GM12892 (cell line): ENCODE data around the gene DYNC1H1.

Experiments
- POLR2A ChIP-seq: IDR thresholded peaks from 2 replicates; pipeline ENCODE4 v1.6.1; 2011; ENCODE audit warnings: low read depth, low read length, control low read depth
- POLR2AphosphoS5 ChIP-seq: IDR thresholded peaks from 2 replicates; pipeline ENCODE4 v1.6.1; 2011; ENCODE audit warnings: low read depth, low read length, control low read depth
- TAF1 ChIP-seq: IDR thresholded peaks from 2 replicates; pipeline ENCODE4 v1.6.1; 2011; ENCODE audit warnings: low read depth, mild to moderate bottlenecking, control low read depth, low read length, borderline replicate concordance

GRCh38 chr14:102084931-102085330 lies 120.6 kb downstream of the DYNC1H1 start:
- no peak for TF ChIP-seq POLR2AphosphoS5
- no peak for TF ChIP-seq POLR2A
- TF ChIP-seq TAF1, result no peak
